ENCODE measurements around the gene SLIT3. TPM values are rescaled to one million over a fixed set of nuclear protein-coding genes. Genes with fewer than 3 reads are reported as not detected.
A peak's percentile ranks its signal among the peaks of the same experiment; 100 is the strongest.

The SLIT3 gene
- total RNA-seq, 2 donors from 2014 or later, result 6.6 to 6.7 TPM

DNA sequence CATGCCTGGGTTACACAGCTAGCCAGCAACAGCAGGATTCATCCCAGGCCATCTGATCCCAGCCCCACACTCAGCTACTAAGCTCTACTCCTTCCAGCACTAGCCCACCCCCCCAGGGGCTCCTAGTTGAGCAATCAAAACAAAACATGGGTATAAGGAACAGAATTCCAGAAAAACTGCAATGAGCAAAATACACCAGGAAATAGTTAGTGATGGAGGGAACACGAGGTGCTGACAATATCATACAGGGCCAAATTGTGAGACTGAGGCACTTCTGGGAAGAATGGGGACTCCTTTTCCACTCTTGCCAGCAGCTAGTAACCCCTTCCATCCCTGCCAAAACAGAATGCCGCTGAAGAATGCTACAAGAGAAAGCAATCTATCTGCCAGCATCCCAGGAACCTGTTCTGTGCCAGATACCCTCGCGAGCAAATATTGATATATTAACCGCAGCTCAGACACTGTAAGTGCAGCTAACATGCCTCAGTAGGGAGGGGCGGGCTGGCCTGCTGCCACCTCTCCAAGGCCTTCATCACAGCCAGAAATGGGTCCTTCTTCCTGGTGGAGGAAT lies 161.4 kb downstream of the SLIT3 start:
- Histone ChIP-seq H3K9me3 (no peaks in the 10 kb centered on the region), H3K4me3 (no peak overlapping the region), H3K27ac (peak overlapping the region in 2 of 4 donors; percentile 31 to 36), H3K27me3 (no peaks in the 10 kb centered on the region), H3K4me1 (peaks cover 20% of the 10 kb centered on the region), H3K36me3 (replicated peaks in 1 of 2; ENCODE audit: insufficient read depth in 1 of 2, low read depth in 2 of 2) (no peaks in the 10 kb centered on the region)
- TF ChIP-seq POLR2A (IDR thresholded peaks at IDR 0.05), result no peak
- TF ChIP-seq, protein P1, sequence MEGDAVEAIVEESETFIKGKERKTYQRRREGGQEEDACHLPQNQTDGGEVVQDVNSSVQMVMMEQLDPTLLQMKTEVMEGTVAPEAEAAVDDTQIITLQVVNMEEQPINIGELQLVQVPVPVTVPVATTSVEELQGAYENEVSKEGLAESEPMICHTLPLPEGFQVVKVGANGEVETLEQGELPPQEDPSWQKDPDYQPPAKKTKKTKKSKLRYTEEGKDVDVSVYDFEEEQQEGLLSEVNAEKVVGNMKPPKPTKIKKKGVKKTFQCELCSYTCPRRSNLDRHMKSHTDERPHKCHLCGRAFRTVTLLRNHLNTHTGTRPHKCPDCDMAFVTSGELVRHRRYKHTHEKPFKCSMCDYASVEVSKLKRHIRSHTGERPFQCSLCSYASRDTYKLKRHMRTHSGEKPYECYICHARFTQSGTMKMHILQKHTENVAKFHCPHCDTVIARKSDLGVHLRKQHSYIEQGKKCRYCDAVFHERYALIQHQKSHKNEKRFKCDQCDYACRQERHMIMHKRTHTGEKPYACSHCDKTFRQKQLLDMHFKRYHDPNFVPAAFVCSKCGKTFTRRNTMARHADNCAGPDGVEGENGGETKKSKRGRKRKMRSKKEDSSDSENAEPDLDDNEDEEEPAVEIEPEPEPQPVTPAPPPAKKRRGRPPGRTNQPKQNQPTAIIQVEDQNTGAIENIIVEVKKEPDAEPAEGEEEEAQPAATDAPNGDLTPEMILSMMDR (IDR thresholded peaks at IDR 0.05), result no peak
- intact Hi-C loops (cut with DNase I), result no loop called here
- ATAC-seq (peak; percentile 64), DNase-seq (peak; percentile 56 to 73 (median 62))
- WGBS, 2 donors, result 7 to 21% methylated on average over 6 of the region's 6 CpGs

DNA sequence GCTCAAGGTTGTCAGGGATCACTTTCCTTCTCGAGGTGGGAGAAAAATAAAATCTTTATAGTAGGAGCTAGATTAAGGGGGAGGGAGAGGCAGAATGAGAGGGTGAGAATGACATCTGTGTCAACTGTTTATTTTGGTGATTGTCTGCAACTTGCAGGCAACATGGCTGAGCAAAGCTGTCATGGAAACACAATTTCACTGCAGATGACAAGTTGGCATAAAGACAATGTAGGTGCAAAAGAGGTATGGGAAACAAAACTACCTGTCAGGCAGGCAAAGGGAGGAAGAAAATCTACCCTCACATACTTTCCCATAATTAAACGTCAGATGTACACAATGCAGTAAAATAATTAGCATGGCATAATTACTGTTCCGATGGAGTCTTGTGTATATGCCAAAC lies 167.4 kb downstream of the SLIT3 start:
- Histone ChIP-seq H3K27me3 (no peaks in the 10 kb centered on the region), H3K36me3 (replicated peaks in 1 of 2; ENCODE audit: insufficient read depth in 1 of 2, low read depth in 2 of 2) (no peaks in the 10 kb centered on the region), H3K9me3 (no peaks in the 10 kb centered on the region), H3K4me1 (no peaks in the 10 kb centered on the region), H3K4me3 (no peak overlapping the region), H3K27ac (no peak overlapping the region)
- TF ChIP-seq, protein P1 (IDR thresholded peaks at IDR 0.05), result no peak
- 50 to 57% methylated on average over 3 of the region's 3 CpGs for WGBS, 2 donors
- no peak for DNase-seq
- ATAC-seq, result no peak
- intact Hi-C loops (cut with DNase I), result no loop called here

DNA sequence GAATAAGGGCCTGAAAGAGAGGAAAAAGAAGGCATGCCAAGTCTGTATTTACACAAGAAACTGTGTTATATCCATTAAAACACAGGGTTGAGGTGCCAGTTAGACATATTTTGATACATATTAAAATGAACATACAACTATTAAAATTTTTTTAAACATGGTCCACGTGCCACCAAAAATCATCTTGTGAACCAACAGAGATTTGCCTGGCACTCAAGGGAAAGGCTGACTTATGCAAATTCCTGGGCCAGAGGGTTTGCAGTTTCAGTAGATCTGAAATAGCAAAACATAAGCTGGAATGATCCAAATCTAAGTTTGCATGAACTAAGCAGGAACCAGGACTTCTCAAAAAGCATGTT lies 168.7 kb downstream of the SLIT3 start:
- H3K27ac ChIP-seq, result no peak overlapping the region
- H3K9me3 ChIP-seq, result no peaks in the 10 kb centered on the region
- intact Hi-C loops (cut with DNase I), result no loop called here
- no peaks in the 10 kb centered on the region for H3K4me1 ChIP-seq
- H3K36me3 ChIP-seq (replicated peaks in 1 of 2; ENCODE audit: insufficient read depth in 1 of 2, low read depth in 2 of 2), result no peaks in the 10 kb centered on the region
- H3K4me3 ChIP-seq, result no peak overlapping the region
- no peak for TF ChIP-seq POLR2A (IDR thresholded peaks at IDR 0.05)
- TF ChIP-seq, protein P1 (IDR thresholded peaks at IDR 0.05), result no peak
- no peaks in the 10 kb centered on the region for H3K27me3 ChIP-seq
- ATAC-seq, result no peak
- WGBS, 2 donors, result 16 to 33% methylated on average over 1 of the region's 1 CpG
- DNase-seq, result no peak

DNA sequence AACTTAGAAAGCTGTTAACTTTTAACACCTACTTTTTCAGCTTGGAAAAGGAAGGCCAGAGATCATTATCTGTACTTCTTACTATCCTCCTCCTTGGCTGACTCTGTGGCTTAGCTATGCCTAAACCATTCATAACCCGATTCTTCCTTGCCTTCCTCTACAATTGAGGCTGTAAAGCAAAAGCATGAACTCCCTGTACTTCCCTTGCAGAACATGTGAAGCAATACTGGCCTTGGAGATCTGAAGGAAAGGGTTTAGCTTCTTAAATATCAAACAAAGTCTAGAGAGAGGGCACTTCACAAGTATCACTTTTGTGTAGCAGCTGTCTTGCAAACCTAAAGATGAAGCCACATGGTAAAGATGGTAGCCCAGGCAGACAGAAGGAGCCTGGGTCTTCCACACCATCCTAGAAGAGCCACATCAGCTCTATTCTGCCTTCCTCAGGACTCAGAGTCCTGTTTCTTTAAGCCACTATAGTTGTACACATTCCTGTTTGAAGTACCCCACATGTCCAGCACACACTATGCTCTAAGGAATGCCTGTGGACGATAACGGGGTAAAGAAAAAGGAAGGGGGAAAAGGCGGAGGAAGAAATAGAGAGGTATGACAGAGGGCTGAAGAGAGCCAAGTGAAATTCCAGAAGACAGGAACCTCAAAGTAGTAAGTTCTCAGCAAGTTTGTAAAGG lies 169.2 kb downstream of the SLIT3 start:
- Histone ChIP-seq H3K4me3 (no peak overlapping the region), H3K27me3 (no peaks in the 10 kb centered on the region), H3K36me3 (replicated peaks in 1 of 2; ENCODE audit: insufficient read depth in 1 of 2, low read depth in 2 of 2) (no peaks in the 10 kb centered on the region), H3K27ac (no peak overlapping the region), H3K9me3 (no peaks in the 10 kb centered on the region), H3K4me1 (no peaks in the 10 kb centered on the region)
- DNase-seq, result no peak
- TF ChIP-seq, protein P1 (IDR thresholded peaks at IDR 0.05), result no peak
- TF ChIP-seq POLR2A (IDR thresholded peaks at IDR 0.05), result no peak
- intact Hi-C loops (cut with DNase I), result no loop called here
- WGBS, 2 donors, result 39 to 47% methylated on average over 4 of the region's 4 CpGs
- ATAC-seq, result no peak

DNA sequence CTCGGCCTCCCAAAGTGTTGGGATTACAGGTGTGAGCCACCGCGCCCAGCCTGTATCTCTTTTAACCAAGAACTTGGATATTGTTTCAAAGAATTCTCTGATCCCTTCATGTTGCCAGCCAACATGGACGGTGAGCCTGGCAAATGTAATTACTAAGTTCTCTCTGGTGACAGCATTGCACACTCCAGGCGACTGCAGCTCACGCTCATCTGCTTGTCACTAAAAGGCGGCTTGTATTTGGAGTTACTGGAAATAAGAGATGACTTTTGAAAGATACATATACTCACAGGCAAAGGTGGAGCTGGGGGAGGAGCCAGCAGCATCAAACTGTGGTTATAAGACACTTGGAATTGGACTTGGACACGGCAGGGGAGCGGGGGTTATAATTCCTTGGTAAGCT lies 172.3 kb downstream of the SLIT3 start:
- H3K4me3 ChIP-seq, result no peak overlapping the region
- no peaks in the 10 kb centered on the region for H3K9me3 ChIP-seq
- WGBS, 2 donors, result 90 to 91% methylated on average over 9 of the region's 9 CpGs
- TF ChIP-seq, protein P1 (IDR thresholded peaks at IDR 0.05), result no peak
- no peak for TF ChIP-seq POLR2A (IDR thresholded peaks at IDR 0.05)
- intact Hi-C loops (cut with DNase I), result no loop called here
- no peaks in the 10 kb centered on the region for H3K27me3 ChIP-seq
- DNase-seq (no peak), ATAC-seq (no peak)
- no peak overlapping the region for H3K27ac ChIP-seq
- peaks cover 15% of the 10 kb centered on the region for H3K4me1 ChIP-seq
- no peaks in the 10 kb centered on the region for H3K36me3 ChIP-seq (replicated peaks in 1 of 2; ENCODE audit: insufficient read depth in 1 of 2, low read depth in 2 of 2)
